Measurements from ENCODE around the gene LYSET.
"Not testable (repeated sequence)": the region's sequence is repeated elsewhere in the genome, so short reads cannot be mapped to it uniquely, and the experiment has no call there.

Gene LYSET

DNA sequence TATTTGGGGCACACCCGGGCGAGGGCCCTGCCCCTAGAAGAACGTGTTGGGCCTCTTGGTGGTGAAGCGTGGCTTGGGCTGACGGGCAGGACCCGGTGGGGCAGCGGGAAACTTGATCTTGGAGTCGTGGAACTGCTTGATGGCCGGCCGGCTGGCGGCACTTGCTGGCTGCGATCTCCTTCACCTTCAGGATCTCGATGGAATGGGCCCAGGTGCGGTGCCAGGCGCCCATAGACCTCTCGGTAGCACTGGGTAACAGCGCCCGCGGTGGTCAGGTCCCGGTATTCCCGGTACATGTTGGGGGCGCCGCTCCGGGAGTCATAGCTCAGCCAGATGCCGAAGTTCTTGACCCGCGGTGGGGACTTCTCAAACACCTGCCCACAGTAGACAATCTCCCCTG is 38.4 kb downstream of the LYSET start:
- no peak for DNase-seq (ENCODE audit: low read depth in 3 of 3)

DNA sequence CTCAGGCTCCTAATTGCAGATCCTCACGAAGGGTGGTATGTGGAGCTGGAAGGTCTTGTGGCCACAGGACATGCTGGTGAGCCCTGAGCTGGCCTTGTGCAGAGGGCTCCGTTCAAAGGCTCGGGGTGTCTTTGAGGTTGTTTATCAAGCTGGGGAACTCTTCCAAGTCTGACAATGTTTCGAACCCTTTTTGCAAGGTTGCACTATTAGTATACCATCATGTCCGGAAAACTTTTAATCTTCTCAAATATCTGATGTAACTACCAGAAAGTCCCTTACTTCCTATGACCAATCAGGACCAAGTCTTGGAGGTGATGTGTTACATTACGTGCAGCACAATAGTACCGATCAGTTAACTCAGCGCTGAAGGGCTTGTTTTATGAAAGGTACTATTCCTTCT is 43.4 kb downstream of the LYSET start:
- DNase-seq (ENCODE audit: low read depth in 3 of 3), result no peak

DNA sequence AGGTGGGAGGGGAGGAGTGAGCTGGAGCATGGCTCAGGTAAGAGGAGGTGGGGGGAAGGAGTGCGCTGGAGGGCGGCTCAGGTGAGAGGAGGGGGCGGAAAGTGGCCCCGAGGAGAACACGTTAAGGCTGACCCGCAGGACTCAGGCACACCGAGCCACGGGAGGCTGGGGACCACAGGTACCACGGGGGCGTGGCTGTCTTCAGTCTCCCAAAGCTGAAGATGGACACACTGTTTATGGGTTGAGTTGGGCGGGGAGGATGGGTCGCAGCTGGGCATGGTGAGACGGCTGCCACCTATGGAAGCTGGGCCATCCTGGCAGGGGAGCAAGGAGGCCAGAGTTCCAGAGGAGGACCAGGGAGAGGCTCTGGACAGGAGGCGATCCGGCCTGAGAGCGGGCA is 45.4 kb downstream of the LYSET start:
- no peak for DNase-seq (ENCODE audit: low read depth in 3 of 3)

DNA sequence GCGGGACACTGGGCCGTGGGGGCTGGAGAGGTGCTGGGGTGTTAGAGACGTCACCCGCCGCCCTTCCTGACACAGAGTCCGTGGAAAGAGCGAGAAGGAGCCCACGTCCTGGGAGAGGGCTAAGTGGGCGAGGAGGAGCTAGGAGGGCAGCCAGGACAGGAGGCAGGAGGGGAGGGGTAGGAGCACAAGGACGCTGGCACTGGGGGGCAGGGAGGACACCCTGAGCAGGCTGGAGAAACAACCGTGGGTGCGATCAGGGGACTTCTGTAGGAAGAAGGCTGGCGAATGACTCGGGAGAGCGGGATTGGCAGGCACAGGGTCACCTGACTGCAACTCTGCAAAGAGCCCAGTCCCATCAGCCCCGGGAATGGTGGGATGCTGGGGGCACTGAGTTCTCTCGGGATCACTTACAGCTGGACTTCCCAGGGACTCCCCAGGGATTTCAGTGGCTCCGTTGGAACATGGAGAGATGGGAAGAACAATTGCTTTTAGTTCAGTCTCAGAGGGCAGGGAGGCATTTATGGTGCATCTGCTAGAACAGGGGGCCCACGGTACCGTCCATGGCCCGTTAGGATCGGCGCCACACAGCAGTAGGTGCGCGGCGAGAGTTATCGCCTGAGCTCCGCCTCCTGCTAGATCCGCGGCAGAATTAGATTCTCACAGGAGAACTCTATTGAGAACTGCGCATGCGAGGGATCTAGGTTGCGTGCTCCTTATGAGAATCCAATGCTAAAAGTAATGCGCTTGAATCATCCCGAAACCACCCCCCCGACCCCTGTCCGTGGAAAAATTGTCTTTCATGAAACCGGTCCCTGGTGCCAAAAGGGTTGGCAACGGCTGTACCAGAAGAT is 46.2 kb downstream of the LYSET start:
- no peak for DNase-seq (ENCODE audit: low read depth in 3 of 3)

DNA sequence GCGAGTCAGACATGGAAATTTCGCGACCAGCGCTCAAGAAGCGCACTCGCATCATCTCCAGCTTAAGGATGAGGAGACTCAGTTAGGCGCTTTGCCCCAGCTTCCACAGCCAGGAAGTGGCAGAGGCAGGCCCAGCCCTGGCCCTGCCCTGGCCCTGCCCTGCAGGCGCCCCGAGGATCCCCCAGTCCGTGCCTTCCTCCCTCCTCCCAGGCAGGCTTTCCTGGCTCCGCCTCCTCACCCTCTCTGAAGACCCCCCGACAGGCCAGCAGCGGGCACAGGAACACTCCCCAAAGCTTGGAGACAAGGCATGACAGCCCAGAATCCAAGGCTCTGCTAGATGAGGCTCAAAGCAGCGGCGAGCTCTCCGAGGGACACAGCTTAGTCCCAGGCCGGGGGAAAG is 47.0 kb downstream of the LYSET start:
- DNase-seq (ENCODE audit: low read depth in 3 of 3), result no peak

DNA sequence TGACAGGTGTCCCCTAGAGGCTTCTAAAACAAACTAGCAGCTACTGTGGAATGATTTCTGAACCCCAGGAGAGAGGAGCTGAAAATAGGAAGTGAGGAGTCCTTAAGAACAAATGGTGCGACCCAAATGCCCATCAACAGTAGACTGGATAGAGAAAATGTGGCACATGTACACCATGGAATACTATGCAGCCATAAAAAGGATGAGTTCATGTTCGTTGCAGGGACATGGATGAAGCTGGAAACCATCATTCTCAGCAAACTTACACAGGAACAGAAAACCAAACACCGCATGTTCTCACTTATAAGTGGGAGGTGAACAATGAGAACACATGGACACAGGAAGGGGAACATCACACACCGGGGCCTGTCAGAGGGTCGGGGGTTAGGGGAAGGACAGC is 48.0 kb downstream of the LYSET start:
- DNase-seq (ENCODE audit: low read depth in 3 of 3), result not testable (repeated sequence)

DNA sequence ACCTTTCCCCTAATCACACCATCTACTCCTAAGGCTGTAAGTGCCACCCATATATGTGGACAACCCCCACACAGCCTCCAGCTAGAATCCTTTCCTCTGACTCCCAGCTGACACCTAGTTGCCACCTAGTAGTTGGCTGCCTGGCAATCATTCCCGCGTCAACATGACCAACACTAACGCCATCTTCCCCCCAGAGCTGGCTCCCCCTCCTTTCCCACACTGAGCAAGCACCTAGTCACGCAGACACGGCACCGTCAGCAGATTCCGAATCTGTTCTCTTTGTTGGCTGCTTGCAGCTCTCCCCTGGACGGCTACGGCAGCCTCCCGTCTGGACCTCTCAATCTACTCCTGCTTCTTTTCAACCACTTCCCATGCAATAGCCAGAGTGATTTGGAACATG is 49.7 kb downstream of the LYSET start:
- DNase-seq (ENCODE audit: low read depth in 3 of 3), result no peak
